ENCODE data around the gene MBNL3. TPM values are rescaled to one million over a fixed set of nuclear protein-coding genes. Genes with fewer than 3 reads are reported as not detected.

MBNL3 gene
- total and polyA plus RNA-seq, 7 donors = 1.7 to 5.8 (median 5.4) TPM

DNA sequence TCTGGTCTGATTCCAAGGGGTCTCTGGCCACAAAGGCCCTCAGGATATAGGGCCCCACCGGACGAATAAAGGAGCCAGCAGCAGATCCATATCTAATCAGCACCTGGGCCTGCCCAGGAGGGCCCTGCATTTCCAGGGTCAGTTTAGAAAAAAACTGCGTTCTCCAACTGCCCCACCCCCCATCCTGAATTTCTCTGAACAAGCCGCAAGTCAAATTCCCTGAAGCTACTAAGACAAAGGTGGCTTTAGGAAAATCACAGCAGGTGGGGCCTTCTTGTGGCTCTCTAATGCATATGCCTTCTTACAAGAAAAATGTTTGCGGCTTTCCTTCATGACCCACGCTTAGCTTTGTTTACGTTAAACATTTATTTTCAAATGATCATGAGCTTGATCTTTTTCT is 76.6 kb downstream of the MBNL3 start:
- intact Hi-C loops (cut with DNase I) = no loop called here
- WGBS, 2 donors = 69 to 78% methylated on average over 7 of the region's 7 CpGs

DNA sequence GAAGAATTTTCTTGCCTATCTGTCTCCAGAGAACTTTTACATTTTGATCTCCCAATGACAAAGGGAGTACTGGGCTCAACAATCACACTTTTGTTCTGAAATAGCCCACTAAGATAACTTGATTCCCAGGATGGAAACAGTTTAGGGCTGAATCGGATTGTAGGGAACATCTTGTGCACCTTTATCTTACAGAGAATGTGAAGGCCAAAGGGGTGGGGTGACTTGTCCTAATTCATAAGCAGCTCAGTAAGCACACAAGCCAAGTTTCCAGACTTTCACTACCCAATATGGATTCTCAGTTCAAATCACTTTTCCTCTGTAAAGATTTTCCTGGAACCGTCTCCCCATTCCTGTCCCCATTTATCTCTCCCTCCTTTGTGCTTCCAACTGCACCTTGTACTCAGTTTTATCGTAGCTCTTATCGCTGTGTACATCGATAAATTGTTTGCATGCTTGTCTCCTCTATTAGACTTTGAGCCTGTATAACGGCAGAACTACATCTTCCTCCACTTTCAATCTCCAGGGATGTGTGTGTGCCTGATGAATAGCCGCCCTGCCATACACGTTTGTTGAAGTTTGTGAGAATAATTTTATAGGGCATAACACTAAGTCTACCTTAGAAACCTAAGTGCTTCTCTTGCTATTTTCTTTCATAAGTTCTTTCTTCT is 77.4 kb downstream of the MBNL3 start:
- intact Hi-C loops (cut with DNase I) = no loop called here
- Histone ChIP-seq H3K4me3 (no peak overlapping the region), H3K27ac (no peak overlapping the region), H3K4me1 (no peaks in the 10 kb centered on the region), H3K36me3 (no peaks in the 10 kb centered on the region), H3K27me3 (no peaks in the 10 kb centered on the region), H3K9me3 (no peaks in the 10 kb centered on the region)
- TF ChIP-seq, protein P1, sequence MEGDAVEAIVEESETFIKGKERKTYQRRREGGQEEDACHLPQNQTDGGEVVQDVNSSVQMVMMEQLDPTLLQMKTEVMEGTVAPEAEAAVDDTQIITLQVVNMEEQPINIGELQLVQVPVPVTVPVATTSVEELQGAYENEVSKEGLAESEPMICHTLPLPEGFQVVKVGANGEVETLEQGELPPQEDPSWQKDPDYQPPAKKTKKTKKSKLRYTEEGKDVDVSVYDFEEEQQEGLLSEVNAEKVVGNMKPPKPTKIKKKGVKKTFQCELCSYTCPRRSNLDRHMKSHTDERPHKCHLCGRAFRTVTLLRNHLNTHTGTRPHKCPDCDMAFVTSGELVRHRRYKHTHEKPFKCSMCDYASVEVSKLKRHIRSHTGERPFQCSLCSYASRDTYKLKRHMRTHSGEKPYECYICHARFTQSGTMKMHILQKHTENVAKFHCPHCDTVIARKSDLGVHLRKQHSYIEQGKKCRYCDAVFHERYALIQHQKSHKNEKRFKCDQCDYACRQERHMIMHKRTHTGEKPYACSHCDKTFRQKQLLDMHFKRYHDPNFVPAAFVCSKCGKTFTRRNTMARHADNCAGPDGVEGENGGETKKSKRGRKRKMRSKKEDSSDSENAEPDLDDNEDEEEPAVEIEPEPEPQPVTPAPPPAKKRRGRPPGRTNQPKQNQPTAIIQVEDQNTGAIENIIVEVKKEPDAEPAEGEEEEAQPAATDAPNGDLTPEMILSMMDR (IDR thresholded peaks at IDR 0.05) = no peak
- TF ChIP-seq EP300 (IDR thresholded peaks at IDR 0.05) = no peak
- no peak for TF ChIP-seq POLR2A (IDR thresholded peaks at IDR 0.05)
- no peak for TF ChIP-seq POLR2AphosphoS5 (IDR thresholded peaks at IDR 0.05)
- 22 to 73% methylated on average over 8 of the region's 8 CpGs for WGBS, 2 donors
- no peak for DNase-seq

More for the DNA sequence above, 76.6 kb downstream of the MBNL3 start:
- Histone ChIP-seq H3K4me1 (no peaks in the 10 kb centered on the region), H3K9me3 (no peaks in the 10 kb centered on the region), H3K36me3 (no peaks in the 10 kb centered on the region), H3K27ac (no peak overlapping the region), H3K4me3 (no peak overlapping the region), H3K27me3 (no peaks in the 10 kb centered on the region)
- DNase-seq = no peak
- TF ChIP-seq, protein P1 (IDR thresholded peaks at IDR 0.05) = no peak
- TF ChIP-seq POLR2AphosphoS5 (IDR thresholded peaks at IDR 0.05) (no peak), POLR2A (IDR thresholded peaks at IDR 0.05) (no peak), EP300 (IDR thresholded peaks at IDR 0.05) (no peak)

- 89 to 90% methylated on average over 5 of the region's 5 CpGs for WGBS, 2 donors
- Histone ChIP-seq H3K4me3 (no peak overlapping the region), H3K36me3 (no peaks in the 10 kb centered on the region), H3K4me1 (no peaks in the 10 kb centered on the region), H3K9me3 (no peaks in the 10 kb centered on the region), H3K27ac (no peak overlapping the region), H3K27me3 (no peaks in the 10 kb centered on the region)
- intact Hi-C loops (cut with DNase I) = no loop called here
- TF ChIP-seq POLR2A (IDR thresholded peaks at IDR 0.05) = no peak
- no peak for TF ChIP-seq EP300 (IDR thresholded peaks at IDR 0.05)
- TF ChIP-seq, protein P1 (IDR thresholded peaks at IDR 0.05) = no peak
- TF ChIP-seq POLR2AphosphoS5 (IDR thresholded peaks at IDR 0.05) = no peak
- DNase-seq = no peak
Measured at GRCh38 chrX:132409780-132410556, 78.9 kb downstream of the MBNL3 start.

DNA sequence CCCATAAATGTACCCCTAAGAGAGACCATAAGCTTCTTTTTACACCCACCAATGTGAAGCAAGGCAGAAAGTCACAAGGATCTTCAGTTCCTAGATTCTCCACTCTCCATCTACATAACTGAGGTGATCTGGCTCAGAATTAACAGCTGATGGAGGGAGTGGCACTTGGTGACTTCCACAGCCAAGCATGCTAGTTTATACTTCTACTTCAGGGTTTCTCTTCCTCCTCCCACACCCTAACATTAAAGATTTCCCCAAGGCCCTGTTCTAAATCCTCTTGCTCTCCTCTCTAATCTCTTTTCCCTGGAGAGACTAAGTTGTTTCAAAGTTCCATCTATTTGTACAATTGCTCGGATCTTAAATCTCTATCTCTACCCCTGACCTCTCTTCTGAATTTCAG is 81.1 kb downstream of the MBNL3 start:
- H3K9me3 ChIP-seq = no peaks in the 10 kb centered on the region
- H3K27me3 ChIP-seq = no peaks in the 10 kb centered on the region
- H3K36me3 ChIP-seq = no peaks in the 10 kb centered on the region
- H3K4me3 ChIP-seq = no peak overlapping the region
- intact Hi-C loops (cut with DNase I) = no loop called here
- H3K4me1 ChIP-seq = no peaks in the 10 kb centered on the region
- TF ChIP-seq POLR2AphosphoS5 (IDR thresholded peaks at IDR 0.05) = no peak
- no peak for TF ChIP-seq POLR2A (IDR thresholded peaks at IDR 0.05)
- TF ChIP-seq, protein P1 (IDR thresholded peaks at IDR 0.05) = no peak
- TF ChIP-seq EP300 (IDR thresholded peaks at IDR 0.05) = no peak
- 67 to 90% methylated on average over 1 of the region's 1 CpG for WGBS, 2 donors
- no peak for DNase-seq
- no peak overlapping the region for H3K27ac ChIP-seq

Measured in sigmoid colon (tissue), 7 donors.